IPS-18c (cell line): ENCODE results near the gene ANO10.
"Not testable (repeated sequence)": the region's sequence is repeated elsewhere in the genome, so short reads cannot be mapped to it uniquely, and the experiment has no call there.

ENCODE experiments used
- H3K4me3 ChIP-seq: 2 replicates; pipeline ENCODE4 v1.7.0; 2013; ENCODE audit warnings: low read depth, mild to moderate bottlenecking, low read length, moderate library complexity; ENCODE audit not compliant: insufficient read depth
- H3K9me3 ChIP-seq: one replicate; pipeline ENCODE4 v1.6.1; 2013; ENCODE audit warnings: mild to moderate bottlenecking, low read length, moderate library complexity; ENCODE audit not compliant: control insufficient read depth, insufficient read depth

The ANO10 gene

GRCh38 chr3:43366481-43366880 lies 255.3 kb downstream of the ANO10 start:
- H3K9me3 ChIP-seq = no peaks in the 10 kb centered on the region
- H3K4me3 ChIP-seq = no peak overlapping the region; the same call in 1 of the 2 replicates

- no peak overlapping the region for H3K4me3 ChIP-seq
- H3K9me3 ChIP-seq = no peaks in the 10 kb centered on the region
These were observed 256.1 kb downstream of the ANO10 start for GRCh38 chr3:43365601-43366305.

GRCh38 chr3:43364926-43365325 lies 256.9 kb downstream of the ANO10 start:
- Histone ChIP-seq H3K4me3 (no peak overlapping the region), H3K9me3 (no peaks in the 10 kb centered on the region)

GRCh38 chr3:43364494-43364893 lies 257.3 kb downstream of the ANO10 start:
- no peak overlapping the region for H3K4me3 ChIP-seq
- no peaks in the 10 kb centered on the region for H3K9me3 ChIP-seq

DNA sequence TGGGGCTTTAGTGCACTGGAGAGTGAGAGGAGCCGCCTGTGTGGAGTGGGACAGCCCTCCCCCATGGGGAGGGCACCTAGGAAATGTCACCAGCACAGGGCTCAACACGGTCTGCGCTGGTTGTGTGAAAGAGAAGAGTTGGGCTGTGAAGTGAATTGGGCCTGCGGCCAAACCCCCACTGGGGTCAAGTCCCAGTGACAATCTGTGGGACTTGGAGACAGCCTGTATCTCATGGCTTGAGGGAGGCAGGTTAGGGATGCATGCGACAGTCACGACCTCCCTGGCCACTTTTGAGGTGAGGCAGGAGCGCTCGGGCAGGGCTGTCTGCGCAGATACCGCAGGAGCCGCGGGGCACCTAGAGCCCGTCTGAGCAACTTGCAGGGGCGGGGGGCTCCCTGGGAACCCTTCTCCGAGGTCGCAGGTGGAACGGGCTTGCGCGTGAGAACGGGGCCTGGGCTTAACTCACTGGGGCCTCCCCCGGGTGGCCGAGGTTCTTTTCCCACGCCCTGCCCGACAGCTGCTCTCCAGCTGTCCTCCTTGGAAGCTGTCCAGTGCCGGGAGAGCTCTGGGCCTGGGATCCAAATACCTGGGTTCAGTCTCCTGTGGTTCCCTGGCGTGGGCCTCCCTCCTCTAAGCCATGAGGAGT lies 258.1 kb downstream of the ANO10 start:
- Histone ChIP-seq H3K9me3 (no peaks in the 10 kb centered on the region), H3K4me3 (no peak overlapping the region)

DNA sequence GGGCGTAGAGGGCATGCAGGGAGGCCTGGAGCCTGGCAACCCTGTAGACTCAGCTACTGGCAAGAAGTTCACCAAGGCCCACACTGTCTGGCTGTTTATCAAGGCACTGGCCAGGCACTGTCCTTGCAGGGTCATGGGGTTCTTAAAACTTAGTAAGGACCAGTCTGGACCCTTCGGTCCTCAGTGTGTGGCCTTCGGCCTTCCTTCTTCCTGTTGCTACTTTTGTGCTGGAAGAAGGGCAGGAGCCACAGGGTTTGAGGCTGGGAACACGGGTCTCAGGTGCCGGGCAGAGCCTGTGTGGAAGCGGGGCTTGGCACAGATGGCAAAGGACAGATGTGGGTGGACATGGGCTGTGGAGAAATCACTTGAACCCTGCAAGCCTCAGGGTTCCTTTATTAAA lies 258.9 kb downstream of the ANO10 start:
- no peak overlapping the region for H3K4me3 ChIP-seq
- H3K9me3 ChIP-seq = no peaks in the 10 kb centered on the region

- no peaks in the 10 kb centered on the region for H3K9me3 ChIP-seq
- no peak overlapping the region for H3K4me3 ChIP-seq
These were observed 259.6 kb downstream of the ANO10 start for GRCh38 chr3:43362183-43362582.

GRCh38 chr3:43361077-43361476 lies 260.7 kb downstream of the ANO10 start:
- H3K9me3 ChIP-seq = no peaks in the 10 kb centered on the region

DNA sequence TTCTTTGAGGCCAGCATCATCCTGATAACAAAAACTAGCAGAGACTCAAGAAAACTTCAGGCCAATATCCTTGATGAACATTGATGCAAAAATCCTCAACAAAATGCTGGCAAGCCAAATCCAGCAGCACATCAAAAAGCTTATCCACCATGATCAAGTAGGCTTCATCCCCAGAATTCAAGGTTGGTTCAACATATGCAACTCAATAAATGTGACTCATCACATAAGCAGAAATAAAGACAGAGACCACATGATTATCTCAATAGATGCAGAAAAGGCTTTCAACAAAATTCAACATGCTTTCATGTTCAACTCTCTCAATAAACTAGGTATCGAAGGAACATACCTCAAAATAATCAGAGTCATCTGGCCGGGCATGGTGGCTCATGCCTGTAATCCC lies 265.8 kb downstream of the ANO10 start:
- H3K4me3 ChIP-seq, H3K9me3 ChIP-seq: not testable (repeated sequence)

More at GRCh38 chr3:43361077-43361476, 260.7 kb downstream of the ANO10 start:
- no peak overlapping the region for H3K4me3 ChIP-seq

- no peaks in the 10 kb centered on the region for H3K9me3 ChIP-seq
These were observed 267.7 kb downstream of the ANO10 start for GRCh38 chr3:43353923-43354670.

DNA sequence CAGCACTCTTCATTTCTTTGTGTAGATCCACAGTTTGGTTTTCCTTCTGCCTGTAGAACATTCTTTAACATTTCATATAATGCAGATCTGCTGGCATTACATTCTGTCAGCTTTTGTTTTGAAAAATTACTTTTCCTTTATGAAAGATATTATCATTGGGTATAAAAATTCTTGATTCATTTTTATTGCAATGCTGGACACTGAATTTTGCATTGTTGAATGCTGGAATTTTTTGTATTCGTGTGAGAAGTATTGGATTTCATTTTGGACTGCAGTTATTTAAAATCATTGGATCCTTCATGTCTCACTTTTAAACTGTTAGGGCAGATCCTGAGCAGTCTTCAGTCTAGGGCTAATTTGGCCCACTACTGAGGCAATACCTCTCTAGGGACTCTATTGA lies 268.4 kb downstream of the ANO10 start:
- Histone ChIP-seq H3K9me3 (no peaks in the 10 kb centered on the region), H3K4me3 (no peak overlapping the region)

More at GRCh38 chr3:43353923-43354670, 267.7 kb downstream of the ANO10 start:
- H3K4me3 ChIP-seq = no peak overlapping the region

GRCh38 chr3:43349716-43350115 lies 272.1 kb downstream of the ANO10 start:
- H3K4me3 ChIP-seq = no peak overlapping the region

DNA sequence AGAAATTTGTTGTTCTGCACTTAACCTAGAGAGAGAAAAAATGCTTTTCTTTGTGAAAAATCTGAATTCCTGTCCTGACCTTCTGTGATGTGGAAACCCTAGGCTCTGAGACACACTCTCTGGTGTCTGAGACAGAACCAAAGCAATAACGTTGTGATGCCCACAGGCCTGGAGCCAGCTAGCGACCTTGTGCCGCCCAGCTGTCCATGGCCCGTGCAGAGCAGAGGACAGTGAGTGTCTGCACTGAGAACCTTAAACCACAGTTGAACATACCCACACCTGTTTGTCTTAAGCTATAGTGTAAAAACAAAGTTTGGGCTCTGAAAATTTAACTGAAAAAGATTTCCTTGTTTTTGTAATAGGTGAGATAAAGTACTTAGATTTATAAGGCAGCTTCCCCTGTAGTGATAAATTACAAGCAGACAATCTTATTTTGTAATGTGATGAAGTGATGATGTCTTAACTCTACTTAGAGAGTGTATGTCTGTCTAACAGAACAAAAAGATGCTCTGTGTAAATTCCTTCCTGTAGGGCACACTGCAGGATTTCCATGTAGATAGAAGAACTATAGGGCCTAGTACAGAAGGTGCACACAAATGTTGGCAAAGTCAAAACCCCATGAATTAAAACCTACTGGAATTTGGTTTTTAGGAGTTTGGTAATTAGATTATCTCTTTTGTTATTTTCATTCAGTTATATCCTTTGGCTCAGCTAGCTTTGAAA lies 272.8 kb downstream of the ANO10 start:
- no peaks in the 10 kb centered on the region for H3K9me3 ChIP-seq
- no peak overlapping the region for H3K4me3 ChIP-seq

More at GRCh38 chr3:43349716-43350115, 272.1 kb downstream of the ANO10 start:
- H3K9me3 ChIP-seq = no peaks in the 10 kb centered on the region

- H3K4me3 ChIP-seq = no peak overlapping the region
- no peaks in the 10 kb centered on the region for H3K9me3 ChIP-seq
These were observed 273.5 kb downstream of the ANO10 start for GRCh38 chr3:43348350-43348749.

DNA sequence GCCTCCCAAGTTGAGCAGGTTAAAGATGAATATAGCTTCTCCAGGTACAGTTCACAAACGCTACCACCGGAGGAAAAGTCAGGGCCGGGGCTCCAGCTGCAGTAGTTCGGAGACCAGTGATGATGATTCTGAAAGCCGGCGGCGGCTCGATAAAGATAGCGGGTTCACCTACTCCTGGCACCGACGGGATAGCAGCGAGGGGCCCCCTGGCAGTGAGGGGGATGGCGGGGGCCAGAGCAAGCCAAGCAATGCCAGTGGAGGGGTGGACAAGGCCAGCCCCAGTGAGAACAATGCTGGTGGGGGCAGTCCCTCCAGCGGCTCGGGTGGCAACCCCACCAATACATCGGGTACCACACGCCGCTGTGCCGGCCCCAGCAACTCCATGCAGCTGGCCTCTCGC lies 274.0 kb downstream of the ANO10 start:
- Histone ChIP-seq H3K4me3 (no peak overlapping the region), H3K9me3 (no peaks in the 10 kb centered on the region)

- H3K4me3 ChIP-seq = no peak overlapping the region
These were observed 274.6 kb downstream of the ANO10 start for GRCh38 chr3:43346978-43347749.

GRCh38 chr3:43345877-43346276 lies 275.9 kb downstream of the ANO10 start:
- Histone ChIP-seq H3K4me3 (no peak overlapping the region), H3K9me3 (no peaks in the 10 kb centered on the region)

More at GRCh38 chr3:43346978-43347749, 274.6 kb downstream of the ANO10 start:
- no peaks in the 10 kb centered on the region for H3K9me3 ChIP-seq
